ENCODE results near the gene TUBA8.
"Not testable (repeated sequence)": the region's sequence is repeated elsewhere in the genome, so short reads cannot be mapped to it uniquely, and the experiment has no call there.

The TUBA8 gene

DNA sequence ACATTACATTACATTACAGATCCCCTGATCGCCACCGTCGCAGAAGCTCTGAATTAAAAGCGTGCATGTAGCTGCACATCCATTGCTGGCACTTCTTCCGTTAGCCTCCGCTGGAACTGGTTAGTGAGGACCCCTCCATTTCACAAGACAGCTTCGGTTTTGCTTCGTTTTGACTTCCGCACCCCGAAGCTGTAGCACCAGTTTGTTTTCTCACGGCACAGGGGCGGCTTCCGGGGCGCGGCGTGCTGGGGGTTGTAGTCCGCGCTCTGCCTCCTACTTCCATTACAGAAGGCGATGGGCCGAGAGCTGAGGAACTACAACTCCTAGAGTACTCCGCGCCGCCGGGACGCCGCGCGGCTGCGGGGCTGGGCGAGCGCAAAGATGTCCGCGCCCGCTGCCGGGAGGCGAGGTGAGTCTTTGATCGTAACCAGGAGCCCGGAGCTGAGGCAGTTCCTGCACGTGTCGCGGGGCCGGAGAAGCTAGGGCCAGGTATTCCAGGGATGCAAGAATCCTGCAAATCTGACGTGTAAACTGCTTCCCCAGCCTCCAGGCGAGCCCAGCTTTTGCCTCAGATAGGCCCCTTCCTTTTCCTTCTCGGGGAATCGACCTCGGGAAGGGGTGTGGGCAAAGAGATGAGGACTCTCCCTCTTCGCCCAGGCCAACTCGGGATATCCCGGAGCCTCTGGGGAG is 32.8 kb upstream of the TUBA8 start, which contains the start of gene PEX26:
TSS of gene PEX26 (plus strand) at position 352 of the 690 bp plus-strand sequence. CDS start 387 bp downstream, outside the sequence.
- DNase-seq, result peak; percentile 96

DNA sequence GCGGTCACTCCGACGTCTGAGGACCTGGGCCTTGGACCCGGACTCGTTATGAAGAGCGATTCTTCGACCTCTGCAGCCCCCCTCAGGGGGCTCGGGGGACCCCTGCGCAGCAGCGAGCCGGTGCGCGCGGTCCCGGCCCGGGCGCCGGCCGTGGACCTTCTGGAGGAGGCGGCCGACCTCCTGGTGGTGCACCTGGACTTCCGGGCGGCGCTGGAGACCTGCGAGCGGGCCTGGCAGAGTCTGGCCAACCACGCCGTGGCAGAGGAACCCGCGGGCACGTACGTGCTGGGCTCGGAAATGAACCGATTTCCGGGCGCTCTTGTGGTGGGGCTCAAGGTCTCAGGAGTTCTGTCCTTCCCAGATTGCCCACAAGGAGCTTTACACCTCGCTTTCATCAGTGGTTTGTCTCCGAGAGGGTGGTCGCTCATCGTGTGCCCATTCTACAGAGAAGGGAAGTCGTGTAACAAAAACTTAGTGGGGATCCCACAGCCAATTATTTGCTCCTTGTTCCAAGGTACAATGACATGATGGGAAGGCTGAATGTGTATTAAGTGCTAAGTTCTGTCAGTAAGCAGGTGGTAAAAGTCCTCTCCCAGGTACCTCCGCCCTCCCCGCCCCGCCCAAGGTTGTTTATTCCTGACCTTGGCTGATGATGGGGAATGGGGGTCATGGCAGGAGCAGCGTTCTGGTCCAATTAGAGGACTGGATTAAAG is 32.1 kb upstream of the TUBA8 start:
- peak; percentile 45 for DNase-seq

GRCh38 chr22:18079706-18080233 is 30.8 kb upstream of the TUBA8 start:
- DNase-seq, result no peak

- DNase-seq, result no peak
Measured at GRCh38 chr22:18081416-18081815, 29.2 kb upstream of the TUBA8 start.

- no peak for DNase-seq
Measured at GRCh38 chr22:18082467-18082866, 28.1 kb upstream of the TUBA8 start.

DNA sequence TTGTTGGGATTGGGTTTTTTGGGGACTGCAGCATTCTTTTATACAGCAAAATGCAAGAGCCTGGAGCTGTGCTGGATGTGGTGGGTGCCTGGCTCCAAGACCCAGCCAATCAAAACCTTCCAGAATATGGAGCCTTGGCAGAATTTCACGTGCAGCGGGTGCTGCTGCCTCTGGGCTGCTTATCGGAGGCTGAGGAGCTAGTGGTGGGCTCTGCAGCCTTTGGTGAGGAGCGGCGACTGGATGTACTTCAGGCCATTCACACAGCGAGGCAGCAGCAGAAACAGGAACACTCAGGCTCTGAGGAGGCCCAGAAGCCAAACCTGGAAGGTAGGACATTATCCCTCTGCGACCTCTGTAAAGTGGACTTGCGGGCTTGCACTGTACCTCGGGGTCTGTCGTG is 27.2 kb upstream of the TUBA8 start:
- no peak for DNase-seq

DNA sequence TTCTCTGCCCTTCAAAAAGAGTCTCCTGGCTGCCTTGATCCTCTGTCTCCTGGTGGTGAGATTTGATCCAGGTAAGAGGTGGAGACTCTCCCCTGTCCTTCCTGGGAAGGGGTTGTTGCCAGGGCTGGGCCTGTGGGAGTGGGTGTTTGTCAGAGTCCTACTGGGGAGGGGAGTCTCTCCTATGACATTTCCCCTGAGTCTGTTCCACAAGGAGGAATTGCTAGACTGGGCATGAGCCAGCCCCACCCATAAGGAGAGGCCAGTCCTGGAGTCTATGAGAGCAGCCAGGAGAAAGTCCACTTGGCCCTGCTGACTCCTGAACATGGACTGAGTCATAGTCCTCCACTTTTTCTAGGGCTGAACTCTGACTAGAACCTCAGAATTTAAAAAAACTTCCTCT is 25.4 kb upstream of the TUBA8 start:
- no peak for DNase-seq

GRCh38 chr22:18087350-18087855 is 23.2 kb upstream of the TUBA8 start:
- DNase-seq, result no peak

DNA sequence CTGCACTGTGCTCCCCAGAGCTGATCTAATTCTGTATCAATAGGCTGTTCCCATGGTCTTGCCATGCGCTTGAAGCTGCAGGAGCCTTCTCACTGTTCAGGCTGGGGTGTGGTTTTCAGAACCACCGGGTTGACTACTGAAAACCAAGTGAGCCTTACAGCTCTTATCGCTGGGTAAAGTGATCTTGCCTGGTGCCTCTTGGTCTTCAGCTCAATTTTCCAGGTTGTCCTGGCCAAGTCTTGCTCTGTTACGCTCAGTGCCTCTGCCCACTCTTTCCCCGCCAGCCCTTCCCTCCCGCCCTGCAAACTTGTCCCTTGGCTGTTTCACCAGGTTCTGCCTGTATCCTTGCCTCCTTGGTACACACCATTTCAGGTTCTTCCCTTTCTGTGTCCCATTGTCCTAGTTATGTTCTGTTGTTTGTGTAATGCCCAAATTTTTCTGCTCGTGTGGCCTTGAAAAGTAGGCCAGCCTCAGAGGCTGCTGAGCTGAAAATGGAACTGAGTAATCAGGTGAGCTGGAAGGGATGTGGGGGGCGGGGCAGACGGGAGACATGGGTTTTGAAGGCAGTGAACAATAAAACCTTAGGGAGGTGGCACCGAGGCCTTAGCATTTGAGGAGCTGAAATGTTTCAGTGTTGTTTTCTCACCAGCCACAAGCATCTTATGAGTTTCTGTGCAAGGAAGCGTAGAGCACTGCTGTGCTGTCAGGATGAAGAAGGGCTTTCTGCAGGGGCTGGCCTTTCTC is 21.6 kb upstream of the TUBA8 start:
- DNase-seq, result peak; percentile 30

DNA sequence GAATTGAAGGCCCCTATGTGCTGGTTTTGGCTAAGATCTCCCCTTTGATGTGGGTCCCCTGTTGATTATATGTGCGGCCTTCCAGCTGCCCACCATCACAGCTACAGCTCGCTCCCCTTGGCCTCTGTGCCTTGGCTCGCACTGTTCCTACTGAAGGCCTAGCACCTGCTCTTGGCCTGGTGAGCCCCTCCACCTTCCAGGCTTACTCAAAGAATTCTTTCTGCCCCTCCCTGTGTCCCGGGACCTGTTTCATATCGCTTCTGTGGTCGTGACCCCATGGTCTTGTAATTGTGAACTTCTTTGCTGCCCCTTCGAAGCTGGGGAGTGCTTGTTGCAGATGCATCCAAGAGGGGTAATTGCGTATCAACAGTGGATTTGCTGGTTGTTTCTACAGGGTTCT is 20.3 kb upstream of the TUBA8 start:
- DNase-seq, result no peak

GRCh38 chr22:18091478-18091877 is 19.1 kb upstream of the TUBA8 start:
- DNase-seq, result no peak

- peak; percentile 35 for DNase-seq
Measured at GRCh38 chr22:18091916-18092526, 18.6 kb upstream of the TUBA8 start.

GRCh38 chr22:18093661-18094060 is 16.9 kb upstream of the TUBA8 start:
- DNase-seq, result no peak

- no peak for DNase-seq
Measured at GRCh38 chr22:18095101-18095805, 15.4 kb upstream of the TUBA8 start.

DNA sequence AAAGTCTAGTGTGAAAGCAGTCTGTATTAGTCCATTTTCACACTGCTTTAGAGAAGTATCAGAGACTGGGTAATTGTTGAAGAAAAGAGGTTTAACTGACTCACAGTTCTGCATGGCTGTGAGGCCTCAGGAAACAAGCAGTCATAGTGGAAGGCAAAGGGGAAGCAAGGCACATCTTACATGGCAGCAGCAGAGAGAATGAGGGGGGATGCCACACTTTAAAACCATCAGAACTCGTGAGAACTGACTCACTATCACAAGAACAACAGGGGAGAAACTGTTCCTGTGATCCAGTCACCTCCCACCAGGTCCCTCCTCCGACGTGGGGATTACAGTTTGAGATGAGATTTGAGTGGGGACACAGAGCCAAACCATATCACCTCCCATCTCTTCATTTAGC is 13.8 kb upstream of the TUBA8 start:
- peak; percentile 48 for DNase-seq

GRCh38 chr22:18100781-18101180 is 9.8 kb upstream of the TUBA8 start:
- no peak for DNase-seq

DNA sequence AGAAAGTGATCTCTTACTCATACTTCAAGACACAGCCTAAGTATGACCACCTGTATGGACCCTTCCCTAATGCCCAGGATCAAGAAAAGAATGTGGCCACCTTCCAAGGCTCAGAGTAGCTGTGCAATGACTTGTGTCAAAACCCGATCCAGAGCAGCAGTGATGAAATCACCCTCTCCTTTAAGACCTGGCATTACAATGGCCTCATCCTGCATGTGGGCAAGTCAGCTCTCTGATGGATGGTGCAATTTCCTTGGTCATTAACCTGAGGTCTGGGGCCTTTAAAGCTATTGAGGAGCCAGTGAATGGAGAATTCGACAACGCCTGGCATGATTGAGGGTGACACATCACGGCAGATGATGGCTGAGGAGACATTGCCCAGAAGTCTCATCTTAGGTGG is 9.1 kb upstream of the TUBA8 start:
- DNase-seq, result no peak

DNA sequence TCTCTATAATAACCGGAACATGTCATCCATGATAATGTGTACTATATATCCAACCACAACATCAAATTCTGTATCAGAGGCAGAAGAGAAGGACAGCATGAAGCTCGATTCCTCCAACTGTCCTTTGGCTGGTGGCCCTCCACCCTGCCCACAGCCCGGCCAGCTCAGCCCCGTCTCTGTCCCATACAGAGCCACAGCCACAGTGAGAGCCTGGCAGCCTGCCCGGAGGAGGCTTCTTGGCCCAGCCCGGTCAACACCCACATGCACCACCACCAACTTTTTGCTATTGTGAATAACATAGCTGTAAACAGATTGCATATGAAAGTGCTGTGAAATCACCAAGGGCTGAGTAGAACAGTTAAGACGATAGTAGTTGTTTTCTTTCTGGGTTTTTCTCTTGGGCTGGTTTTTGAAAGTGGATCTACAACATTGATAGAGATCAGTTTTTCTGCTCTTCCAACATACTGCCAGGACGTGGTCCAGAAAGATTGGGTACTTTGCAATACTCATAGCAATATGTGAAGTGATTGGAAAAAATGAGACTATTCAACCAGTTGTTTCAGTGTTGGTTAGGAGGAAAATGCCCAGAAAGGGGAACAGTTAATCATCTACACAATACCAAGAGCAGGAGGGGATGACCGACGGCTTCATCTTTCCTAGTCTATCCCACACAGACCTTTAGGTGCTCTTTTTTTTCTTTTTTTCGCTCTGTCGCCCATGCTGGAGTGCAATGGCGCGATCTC is 6.9 kb upstream of the TUBA8 start:
- peak; percentile 42 for DNase-seq

DNA sequence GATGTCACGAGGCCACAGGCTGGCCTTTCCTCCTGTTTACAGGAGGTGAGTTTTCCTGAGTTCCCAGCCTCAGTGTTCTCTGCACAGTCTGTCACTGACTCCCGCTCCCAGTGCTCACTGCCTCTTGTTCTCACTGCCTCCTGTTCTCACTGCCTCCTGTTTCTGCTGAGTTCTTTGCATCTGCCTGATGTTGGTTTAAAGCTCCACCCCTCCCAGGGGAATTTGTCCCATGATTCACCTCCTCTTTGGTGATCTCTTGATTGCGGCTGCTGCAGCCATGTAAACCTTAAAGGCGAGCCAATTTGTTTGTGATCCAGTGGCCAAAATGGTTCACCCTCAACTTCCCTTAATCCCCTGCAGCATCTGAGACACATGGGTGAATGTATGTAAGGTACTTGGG is 6.0 kb upstream of the TUBA8 start:
- no peak for DNase-seq

GRCh38 chr22:18105981-18106380 is 4.6 kb upstream of the TUBA8 start:
- DNase-seq, result not testable (repeated sequence)

DNA sequence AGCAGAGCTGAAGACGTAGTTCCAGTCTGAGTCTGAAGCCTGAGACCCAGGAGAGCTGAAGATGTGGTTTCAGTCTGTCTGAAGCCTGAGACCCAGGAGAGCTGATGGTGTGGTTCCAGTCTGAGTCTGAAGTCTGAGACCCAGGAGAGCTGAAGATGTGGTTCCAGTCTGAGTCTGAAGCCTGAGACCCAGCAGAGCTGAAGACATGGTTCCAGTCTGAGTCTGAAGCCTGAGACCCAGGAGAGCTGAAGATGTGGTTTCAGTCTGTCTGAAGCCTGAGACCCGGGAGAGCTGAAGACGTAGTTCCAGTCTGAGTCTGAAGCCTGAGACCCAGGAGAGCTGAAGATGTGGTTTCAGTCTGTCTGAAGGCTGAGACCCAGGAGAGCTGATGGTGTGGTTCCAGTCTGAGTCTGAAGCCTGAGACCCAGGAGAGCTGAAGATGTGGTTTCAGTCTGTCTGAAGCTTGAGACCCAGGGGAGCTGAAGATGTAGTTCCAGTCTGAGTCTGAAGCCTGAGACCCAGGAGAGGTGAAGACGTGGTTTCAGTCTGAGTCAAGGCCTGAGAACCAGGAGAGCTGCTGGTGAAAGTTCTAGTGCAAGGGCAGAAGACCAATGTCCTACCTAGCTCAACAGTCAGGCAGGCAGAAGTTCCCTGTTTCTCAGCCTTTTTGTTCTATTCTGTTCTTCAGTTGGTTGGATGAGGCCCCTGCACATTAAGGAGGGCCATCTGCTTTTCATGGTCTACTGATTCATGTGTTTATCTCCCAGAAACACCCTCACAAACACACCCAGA is 3.9 kb upstream of the TUBA8 start:
- DNase-seq, result peak; percentile 43
